T-helper 22 cell (primary cell): ENCODE measurements around the gene KRTDAP.
A peak's percentile ranks its signal among the peaks of the same experiment; 100 is the strongest.
"Not testable (repeated sequence)": the region's sequence is repeated elsewhere in the genome, so short reads cannot be mapped to it uniquely, and the experiment has no call there.

Experiments used
- DNase-seq: peaks from one replicate; pipeline ENCODE4 v3.0.0-alpha.2; 2020; ENCODE audit warnings: low read depth

The KRTDAP gene

DNA sequence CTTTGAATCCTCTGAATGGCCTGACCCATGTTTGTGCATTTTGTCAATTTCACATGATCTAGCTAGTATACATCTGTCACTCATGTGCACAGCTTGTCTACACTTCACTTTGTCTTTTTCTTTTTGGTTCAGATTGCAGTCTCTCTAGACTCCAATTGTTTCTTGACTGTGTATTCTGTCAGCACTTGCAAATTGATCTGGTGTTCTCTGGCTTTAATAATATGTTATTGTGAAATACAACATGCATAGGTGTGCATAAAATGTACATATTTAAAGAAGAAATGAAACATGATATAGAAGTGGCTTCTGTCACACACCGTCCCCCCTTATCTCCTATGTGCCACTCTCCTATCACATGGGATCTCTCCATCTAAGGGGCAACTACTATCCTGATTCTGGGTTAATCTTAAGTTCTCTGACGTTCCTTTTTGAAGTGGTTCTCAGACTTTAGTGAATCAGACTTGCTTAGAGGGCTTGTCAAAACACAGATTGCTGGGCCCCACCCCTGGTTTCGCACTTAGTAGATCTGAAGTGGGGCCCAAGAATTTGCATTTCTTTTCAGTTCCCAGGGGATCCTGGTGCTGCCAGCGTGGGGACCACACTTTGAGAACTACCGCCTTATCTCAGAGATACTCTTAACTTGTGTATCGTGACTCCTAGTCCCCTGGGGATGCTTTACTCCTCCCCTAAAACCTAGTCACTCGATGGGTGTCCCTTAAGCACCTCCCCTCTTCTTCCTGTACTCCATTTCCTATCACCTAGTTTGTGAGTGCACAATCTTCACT lies 5.8 kb downstream of the KRTDAP start:
- no peak for DNase-seq

DNA sequence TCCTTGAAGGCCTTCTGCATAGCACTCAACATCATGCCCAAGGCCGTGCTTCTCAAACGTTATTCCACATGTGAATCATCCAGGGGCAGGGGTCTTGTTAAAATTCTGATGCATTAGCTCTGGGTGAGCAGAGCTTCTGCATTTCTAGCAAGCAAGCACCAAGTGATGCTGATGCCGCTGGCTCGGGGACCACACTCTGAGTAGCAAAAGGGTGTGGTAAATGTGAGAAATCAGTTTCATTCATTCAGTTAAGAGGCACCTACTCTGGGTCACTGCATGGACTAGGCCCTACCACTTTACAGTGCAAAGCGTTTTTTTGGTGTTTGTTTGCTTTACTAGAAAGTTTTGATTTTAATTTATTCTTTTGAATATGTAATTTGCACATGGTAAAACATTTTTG lies 7.2 kb downstream of the KRTDAP start:
- DNase-seq: no peak

GRCh38 chr19:35478794-35479677 lies 11.2 kb downstream of the KRTDAP start:
- DNase-seq: no peak

DNA sequence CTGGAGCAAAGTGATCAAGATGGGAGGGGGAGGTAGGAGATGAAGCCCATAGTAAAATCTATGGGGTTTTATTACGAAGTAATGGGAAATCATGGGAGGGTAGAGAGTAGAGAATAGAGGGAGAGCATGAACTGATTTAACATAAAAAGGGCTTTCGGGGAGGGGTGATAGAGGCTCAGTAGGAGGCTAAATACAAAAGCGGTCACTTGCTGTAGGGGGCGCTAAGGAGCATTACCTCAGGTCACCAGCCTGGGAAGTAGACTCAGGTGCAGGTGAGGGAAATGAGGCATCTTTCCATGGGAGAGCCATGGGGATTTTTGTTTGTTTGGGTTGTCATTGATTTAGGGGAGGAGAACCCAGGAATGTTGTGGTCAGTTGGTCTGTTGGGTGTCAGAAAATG lies 14.1 kb downstream of the KRTDAP start:
- no peak for DNase-seq

DNA sequence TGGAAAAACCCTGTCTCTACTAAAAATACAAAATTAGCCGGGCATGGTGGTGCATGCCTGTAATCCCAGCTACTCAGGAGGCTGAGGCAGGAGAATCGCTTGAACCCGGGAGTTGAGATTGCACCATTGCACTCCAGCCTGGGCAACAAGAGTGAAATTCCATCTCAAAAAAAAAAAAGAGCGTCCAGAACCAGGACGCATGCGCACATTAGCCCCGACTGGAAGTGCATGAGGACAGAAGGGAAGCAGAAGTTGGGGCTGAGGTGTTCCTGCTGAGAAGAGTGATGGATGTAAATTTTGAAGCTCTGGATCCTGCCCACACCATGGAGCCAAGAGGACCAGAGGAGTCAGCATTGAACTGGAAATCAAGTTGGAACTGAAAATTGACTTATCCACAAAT lies 15.7 kb downstream of the KRTDAP start:
- DNase-seq: not testable (repeated sequence)

- DNase-seq: no peak
Measured at GRCh38 chr19:35474104-35474503, 16.2 kb downstream of the KRTDAP start.

GRCh38 chr19:35471946-35472345 lies 18.3 kb downstream of the KRTDAP start:
- no peak for DNase-seq

DNA sequence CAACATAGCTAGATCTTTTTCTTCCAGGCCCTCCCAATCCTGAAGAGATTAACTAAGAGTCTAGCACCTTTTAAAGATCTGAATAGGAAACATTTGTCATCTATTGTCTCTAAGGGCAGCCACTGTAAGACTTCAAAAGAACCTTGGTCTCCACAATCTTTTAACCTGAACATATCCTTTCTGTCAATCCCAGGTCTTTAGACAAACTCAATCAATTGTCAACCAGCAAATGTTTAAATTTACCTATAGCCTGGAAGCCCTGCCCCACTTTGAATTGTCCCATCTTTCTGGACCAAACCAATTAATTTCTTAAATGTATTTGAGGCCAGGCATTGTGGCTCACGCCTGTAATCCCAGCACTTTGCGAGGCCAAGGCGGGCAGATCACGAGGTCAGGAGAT lies 19.2 kb downstream of the KRTDAP start:
- not testable (repeated sequence) for DNase-seq

GRCh38 chr19:35470128-35470527 lies 20.1 kb downstream of the KRTDAP start:
- DNase-seq: no peak

DNA sequence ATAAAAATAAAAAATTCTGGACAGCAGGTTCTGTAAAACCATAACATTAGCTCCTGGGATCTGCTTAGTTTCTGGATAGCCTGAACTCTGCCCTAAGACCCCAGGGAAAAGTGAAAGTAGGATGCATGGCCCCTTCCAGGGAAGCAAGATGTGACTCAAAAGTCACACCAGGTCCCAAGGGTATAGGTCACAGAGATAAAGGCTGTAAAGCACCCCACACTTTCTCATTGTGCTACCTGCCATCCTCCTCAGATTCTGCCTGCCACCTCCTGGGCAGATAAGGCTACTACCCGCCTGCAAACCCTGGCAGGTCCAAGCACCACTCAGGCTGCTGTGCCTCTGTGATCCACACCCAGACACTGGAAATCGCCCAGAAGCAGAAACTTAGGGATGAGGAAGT lies 21.6 kb downstream of the KRTDAP start:
- DNase-seq: peak; percentile 28

- no peak for DNase-seq
Measured at GRCh38 chr19:35466259-35466658, 24.0 kb downstream of the KRTDAP start.

DNA sequence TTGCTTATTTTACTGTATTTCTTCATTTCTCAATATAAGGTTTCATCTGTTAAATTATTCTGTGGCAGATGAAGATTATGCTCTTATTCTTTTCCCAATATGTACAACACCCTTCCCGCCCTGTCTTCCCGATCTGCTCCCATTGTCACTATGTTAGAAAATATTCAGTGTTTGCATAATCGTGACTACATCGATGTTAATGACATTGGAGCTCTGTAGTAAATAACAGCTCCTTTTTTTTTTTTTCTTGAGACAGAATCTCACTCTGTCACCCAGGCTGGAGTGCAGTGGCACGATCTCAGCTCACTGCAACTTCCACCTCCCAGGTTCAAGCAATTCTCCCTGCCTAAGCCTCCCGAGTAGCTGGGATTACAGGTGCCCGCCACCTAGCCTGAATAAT lies 27.3 kb downstream of the KRTDAP start:
- not testable (repeated sequence) for DNase-seq

GRCh38 chr19:35462476-35462953 lies 27.7 kb downstream of the KRTDAP start:
- peak; percentile 66 for DNase-seq

DNA sequence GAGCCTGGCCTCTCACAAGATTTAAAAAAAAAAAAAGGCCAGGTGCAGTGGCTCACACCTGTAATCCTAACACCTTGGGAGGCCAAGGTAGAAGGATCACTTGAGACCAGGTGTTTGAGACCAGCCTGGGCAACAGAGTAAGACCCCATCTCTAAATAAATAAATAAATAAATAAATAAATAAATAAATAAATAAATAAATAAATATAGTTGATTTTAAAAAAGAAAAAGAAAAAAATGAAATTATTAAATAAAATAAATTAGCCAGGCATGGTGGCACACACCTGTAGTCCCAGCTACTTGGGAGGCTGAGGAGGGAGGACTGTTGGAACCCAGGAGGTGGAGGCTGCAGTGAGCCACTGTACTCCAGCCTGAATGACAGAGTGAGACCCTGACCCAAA lies 28.5 kb downstream of the KRTDAP start:
- DNase-seq: not testable (repeated sequence)

- DNase-seq: no peak
Measured at GRCh38 chr19:35461060-35461459, 29.2 kb downstream of the KRTDAP start.

DNA sequence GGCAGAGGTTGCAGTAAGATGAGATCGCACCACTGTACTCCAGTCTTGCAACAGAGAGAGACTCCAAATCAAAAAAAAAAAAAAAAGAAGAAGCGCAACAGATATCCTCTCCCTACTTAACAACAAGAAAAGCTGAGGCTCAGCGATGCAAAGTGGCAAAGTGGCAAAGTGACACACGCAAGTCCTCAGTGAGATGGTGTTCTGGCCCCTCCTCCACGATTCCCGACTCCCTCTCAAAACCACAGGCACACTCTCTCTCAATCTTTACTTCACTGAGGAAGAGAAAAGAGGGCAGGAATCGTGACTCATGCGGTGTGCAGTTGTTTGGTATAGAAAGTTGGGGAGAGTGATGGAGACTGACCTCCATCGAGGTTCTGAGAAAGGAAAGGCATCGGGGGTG lies 29.7 kb downstream of the KRTDAP start:
- no peak for DNase-seq

DNA sequence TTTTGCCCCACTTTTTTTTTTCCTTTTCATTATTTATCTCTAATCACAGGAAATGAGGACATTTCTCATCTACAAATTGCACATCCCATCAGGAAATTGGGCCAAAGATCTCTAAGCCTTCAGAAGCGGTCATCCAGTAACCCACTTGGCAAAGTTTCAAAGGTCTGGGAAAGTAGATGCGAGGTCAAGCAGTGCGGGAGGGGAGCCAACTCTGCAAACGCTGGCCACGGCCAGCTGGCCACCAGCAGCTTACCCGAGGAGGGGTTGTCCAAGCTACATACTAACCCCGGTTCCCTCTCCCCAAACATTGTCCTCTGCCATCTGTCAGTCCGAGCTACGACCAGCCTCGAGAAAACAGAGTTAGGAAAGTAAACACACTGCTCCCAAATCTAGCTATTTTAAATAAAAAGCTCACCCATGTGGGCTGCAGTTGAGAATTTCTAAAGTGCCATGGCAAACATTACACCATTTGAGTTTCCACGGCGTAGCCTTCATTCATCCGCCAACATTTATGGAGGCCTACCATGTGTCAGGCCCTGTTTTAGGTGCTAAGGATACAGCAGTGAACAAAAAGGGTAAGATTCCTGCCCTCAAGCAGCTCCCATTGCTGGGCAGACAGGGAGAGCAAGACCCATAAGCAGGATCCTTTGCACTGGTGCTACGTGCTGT lies 30.7 kb downstream of the KRTDAP start:
- no peak for DNase-seq

- DNase-seq: no peak
Measured at GRCh38 chr19:35458731-35459391, 31.4 kb downstream of the KRTDAP start.

DNA sequence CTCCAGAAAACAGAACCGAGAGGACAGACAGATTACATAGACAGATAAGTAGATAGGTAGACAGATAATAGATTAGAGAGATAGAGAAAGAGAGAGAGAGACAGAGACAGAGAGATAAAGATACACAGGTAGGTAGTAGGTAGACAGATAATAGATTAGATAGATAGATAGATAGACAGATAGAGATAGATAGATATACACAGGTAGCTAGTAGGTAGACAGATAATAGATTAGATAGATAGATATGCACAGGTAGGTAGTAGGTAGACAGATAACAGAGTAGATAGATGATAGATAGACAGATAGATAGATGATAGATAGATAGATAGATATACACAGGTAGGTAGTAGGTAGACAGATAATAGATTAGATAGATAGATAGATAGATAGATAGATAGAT lies 32.1 kb downstream of the KRTDAP start:
- DNase-seq: no peak

- no peak for DNase-seq
Measured at GRCh38 chr19:35457173-35457572, 33.1 kb downstream of the KRTDAP start.

- no peak for DNase-seq
Measured at GRCh38 chr19:35455616-35456201, 34.6 kb downstream of the KRTDAP start.

GRCh38 chr19:35454663-35455062 lies 35.6 kb downstream of the KRTDAP start:
- no peak for DNase-seq
